IMR-90 (cell line): ENCODE measurements around the gene POLR3G. TPM values are rescaled to one million over a fixed set of nuclear protein-coding genes. Genes with fewer than 3 reads are reported as not detected.

Experiments
- ATAC-seq: fragments of 200-7000 bp; cut with Tn5 transposase; 2 replicates; pipeline ENCODE4 v1.9.1; 2020; ENCODE audit warnings: low read depth, mild to moderate bottlenecking, moderate library complexity
- BruUV-seq: library from RNA; stranded (reverse); fragments of 400-500 nt; replicated peaks from 2 replicates; lab custom pipeline; 2021; lab: Mats Ljungman, UMichigan
- CTCF ChIA-PET: fragments of 300-600 bp; formaldehyde crosslinking; extraction: SDS; loops from one replicate; lab custom pipeline; 2021; ENCODE audit warnings: antibody characterized with exemption; lab: Yijun Ruan, JAX
- POLR2A ChIA-PET: fragments of 300-600 bp; sonication (Branson Sonifier 250); formaldehyde crosslinking; loops from one replicate; lab custom pipeline; 2022; ENCODE audit warnings: antibody characterized with exemption; ENCODE audit not compliant: unreplicated experiment; lab: Charles Lee
- DNase-seq: peaks from one replicate; pipeline ENCODE4 v3.0.0; 2013
- H2AFZ ChIP-seq: replicated peaks from 2 replicates; pipeline ENCODE3; 2013; ENCODE audit warnings: low read length, mild to moderate bottlenecking; ENCODE audit not compliant: poor library complexity
- H2AK5ac ChIP-seq: 2 replicates; pipeline ENCODE4 v1.6.1; 2013; ENCODE audit warnings: low read depth, low read length, inconsistent platforms
- H2AK9ac ChIP-seq: replicated peaks from 2 replicates; pipeline ENCODE3; 2013; ENCODE audit warnings: mild to moderate bottlenecking, low read depth, low read length, moderate library complexity; ENCODE audit not compliant: poor library complexity
- H2BK120ac ChIP-seq: 2 replicates; pipeline ENCODE4 v1.6.1; 2013; ENCODE audit warnings: low read depth, low read length, inconsistent platforms
- H2BK15ac ChIP-seq: 3 replicates; pipeline ENCODE4 v1.6.1; 2013; ENCODE audit warnings: low read depth, low read length, inconsistent platforms
- H2BK20ac ChIP-seq: 2 replicates; pipeline ENCODE4 v1.6.1; 2013; ENCODE audit warnings: low read depth, mild to moderate bottlenecking, inconsistent platforms, low read length, moderate library complexity
- H2BK5ac ChIP-seq: 2 replicates; pipeline ENCODE4 v1.6.1; 2013; ENCODE audit warnings: mild to moderate bottlenecking, low read depth, low read length, inconsistent platforms; ENCODE audit not compliant: poor library complexity, severe bottlenecking
- H3K14ac ChIP-seq: replicated peaks from 2 replicates; pipeline ENCODE4 v1.6.1; 2013; ENCODE audit warnings: low read depth, low read length, inconsistent platforms
- H3K18ac ChIP-seq: 2 replicates; pipeline ENCODE4 v1.6.1; 2013; ENCODE audit warnings: low read depth, low read length, control low read depth
- H3K23ac ChIP-seq: 2 replicates; pipeline ENCODE4 v1.6.1; 2013; ENCODE audit warnings: low read depth, low read length, inconsistent platforms
- H3K27ac ChIP-seq: 2 replicates; pipeline ENCODE4 v1.5.1; 2013; ENCODE audit warnings: mild to moderate bottlenecking, control low read depth, low read length; ENCODE audit not compliant: insufficient read depth
- H3K27me3 ChIP-seq: 2 replicates; pipeline ENCODE4 v1.6.1; 2013; ENCODE audit warnings: low read length; ENCODE audit not compliant: control insufficient read depth, insufficient read depth
- H3K36me3 ChIP-seq: 2 replicates; pipeline ENCODE4 v1.6.1; 2013; ENCODE audit warnings: low read length, mixed read lengths; ENCODE audit not compliant: control insufficient read depth, insufficient read depth
- H3K4ac ChIP-seq: 2 replicates; pipeline ENCODE4 v1.6.1; 2013; ENCODE audit warnings: low read depth, low read length, inconsistent platforms
- H3K4me1 ChIP-seq: 2 replicates; pipeline ENCODE4 v1.6.1; 2013; ENCODE audit warnings: low read length, mixed read lengths; ENCODE audit not compliant: control insufficient read depth, insufficient read depth
- H3K4me2 ChIP-seq: 2 replicates; pipeline ENCODE4 v1.6.1; 2013; ENCODE audit warnings: low read depth, mild to moderate bottlenecking, control low read depth, low read length, moderate library complexity
- H3K4me3 ChIP-seq: 2 replicates; pipeline ENCODE4 v1.5.1; 2013; ENCODE audit warnings: low read depth, mild to moderate bottlenecking, control low read depth, low read length, moderate library complexity; ENCODE audit not compliant: insufficient read depth
- H3K56ac ChIP-seq: 2 replicates; pipeline ENCODE4 v1.6.1; 2013; ENCODE audit warnings: low read length, inconsistent platforms; ENCODE audit not compliant: insufficient read depth; ENCODE audit errors: extremely low read depth
- H3K79me1 ChIP-seq, 2 experiments: 2 replicates each; pipeline ENCODE4 v1.6.1; 2013; ENCODE audit warnings: low read length in 2 of 2, inconsistent platforms in 1 of 2, low read depth in 1 of 2
- H3K9ac ChIP-seq: 2 replicates; pipeline ENCODE4 v1.6.1; 2013; ENCODE audit warnings: low read depth, low read length, control low read depth
- H3K9me1 ChIP-seq: 2 replicates; pipeline ENCODE4 v1.6.1; 2013; ENCODE audit warnings: low read length, inconsistent platforms; ENCODE audit not compliant: insufficient read depth
- H3K9me3 ChIP-seq: 2 replicates; pipeline ENCODE4 v1.6.1; 2013; ENCODE audit warnings: low read length; ENCODE audit not compliant: control insufficient read depth, insufficient read depth
- H4K20me1 ChIP-seq: 2 replicates; pipeline ENCODE4 v1.6.1; 2013; ENCODE audit warnings: low read length, inconsistent platforms; ENCODE audit not compliant: insufficient read depth
- H4K5ac ChIP-seq: 2 replicates; pipeline ENCODE4 v1.6.1; 2013; ENCODE audit warnings: mild to moderate bottlenecking, low read depth, low read length, control low read depth
- H4K8ac ChIP-seq, 2 experiments: 2 replicates each; pipeline ENCODE4 v1.6.1; 2013; ENCODE audit warnings: low read depth in 2 of 2, low read length in 2 of 2, control low read depth in 1 of 2, inconsistent platforms in 1 of 2
- H4K91ac ChIP-seq: 2 replicates; pipeline ENCODE4 v1.6.1; 2013; ENCODE audit warnings: low read depth, low read length, inconsistent platforms; ENCODE audit not compliant: insufficient read depth
- CEBPB ChIP-seq: IDR thresholded peaks from 2 replicates; pipeline ENCODE4 v1.6.1; 2012; ENCODE audit warnings: low read depth, low read length, improper control_type of control experiment
- CHD1 ChIP-seq: IDR thresholded peaks from 2 replicates; pipeline ENCODE4 v1.6.1; 2012; ENCODE audit warnings: low read depth, low read length, improper control_type of control experiment
- FOS ChIP-seq: fragments of 150-350 bp; IDR thresholded peaks from 2 replicates; pipeline ENCODE4 v1.6.1; 2016; ENCODE audit warnings: low read depth, low read length
- MAFK ChIP-seq: IDR thresholded peaks from 2 replicates; pipeline ENCODE4 v1.6.1; 2012; ENCODE audit warnings: low read depth, low read length, improper control_type of control experiment
- MXI1 ChIP-seq: IDR thresholded peaks from 2 replicates; pipeline ENCODE4 v1.6.1; 2012; ENCODE audit warnings: low read depth, mild to moderate bottlenecking, low read length, moderate library complexity, borderline replicate concordance
- NFE2L2 ChIP-seq: fragments of 150-350 bp; IDR thresholded peaks from 2 replicates; pipeline ENCODE4 v1.6.1; 2016; ENCODE audit warnings: low read depth, mild to moderate bottlenecking, low read length
- POLR2A ChIP-seq: IDR thresholded peaks from 2 replicates; pipeline ENCODE4 v1.6.1; 2012; ENCODE audit warnings: mild to moderate bottlenecking, low read depth, low read length
- RAD21 ChIP-seq: IDR thresholded peaks from 2 replicates; pipeline ENCODE4 v1.6.1; 2012; ENCODE audit warnings: low read length, improper control_type of control experiment
- RCOR1 ChIP-seq: IDR thresholded peaks from 2 replicates; pipeline ENCODE4 v1.6.1; 2012; ENCODE audit warnings: mild to moderate bottlenecking, low read length, improper control_type of control experiment; ENCODE audit not compliant: insufficient replicate concordance
- SMC3 ChIP-seq: fragments of 150-350 bp; IDR thresholded peaks from 2 replicates; pipeline ENCODE4 v1.6.1; 2016; ENCODE audit warnings: low read depth, mild to moderate bottlenecking, antibody characterized with exemption, low read length, moderate library complexity
- WGBS, 2 experiments: methylation state at CpG; one replicate each; pipeline versions ENCODE4 v1.1.5 to v1.1.7; 2013; ENCODE audit warnings: missing lambda C conversion rate in 2 of 2; ENCODE audit not compliant: insufficient read length in 1 of 2; ENCODE audit errors: extremely low coverage in 2 of 2; 5-methylcytosine and 5-hydroxymethylcytosine counted together
- dilution Hi-C: fragments of 300-500 bp; cut with HindIII; formaldehyde crosslinking; loops from one replicate; pipeline ENCODE4 v1.14.3; 2018; ENCODE audit warnings: low sequenced_read_pairs; ENCODE audit not compliant: unreplicated experiment
- in situ Hi-C: fragments of 300-500 bp; cut with MboI; formaldehyde crosslinking; loops from 3 replicates; pipeline ENCODE4 v1.14.3; 2019; ENCODE audit warnings: low sequenced_read_pairs, inconsistent platforms, mixed read lengths
- intact Hi-C: fragments of 100-400 bp; cut with micrococcal nuclease; formaldehyde crosslinking; loops from 2 replicates; pipeline ENCODE4 v1.10.0; 2022
- polyA plus RNA-seq, 3 experiments: library from polyadenylated mRNA; depleted of rRNA; stranded (reverse); fragments of >200 nt; gene quantifications; 2 replicates each; pipeline ENCODE4 v1.2.3, GENCODE V29; 2012; ENCODE audit warnings: low replicate concordance in 1 of 3
- total RNA-seq: library from RNA; depleted of rRNA; stranded (reverse); fragments of >200 nt; gene quantifications from 2 replicates; pipeline ENCODE4 v1.2.3, GENCODE V29; 2012
- TF ChIP-seq, protein P1 (sequence below): fragments of 150-350 bp; IDR thresholded peaks from 2 replicates; pipeline ENCODE4 v1.6.1; 2017; ENCODE audit warnings: mild to moderate bottlenecking, antibody characterized with exemption, low read length, low read depth
- TF ChIP-seq, protein P2 (sequence below): fragments of 150-350 bp; IDR thresholded peaks from 2 replicates; pipeline ENCODE4 v1.6.1; 2016; ENCODE audit warnings: low read depth, mild to moderate bottlenecking, low read length, moderate library complexity, borderline replicate concordance
- TF ChIP-seq, protein P3 (sequence below): conservative IDR thresholded peaks from 2 replicates; pipeline ENCODE4 v1.5.1; 2012; ENCODE audit warnings: mild to moderate bottlenecking, low read depth, low read length, improper control_type of control experiment

The POLR3G gene
- total and polyA plus RNA-seq, 2 of the 4 experiments (the other 2 are of a cell fraction), result 10.6 to 11.6 TPM

DNA sequence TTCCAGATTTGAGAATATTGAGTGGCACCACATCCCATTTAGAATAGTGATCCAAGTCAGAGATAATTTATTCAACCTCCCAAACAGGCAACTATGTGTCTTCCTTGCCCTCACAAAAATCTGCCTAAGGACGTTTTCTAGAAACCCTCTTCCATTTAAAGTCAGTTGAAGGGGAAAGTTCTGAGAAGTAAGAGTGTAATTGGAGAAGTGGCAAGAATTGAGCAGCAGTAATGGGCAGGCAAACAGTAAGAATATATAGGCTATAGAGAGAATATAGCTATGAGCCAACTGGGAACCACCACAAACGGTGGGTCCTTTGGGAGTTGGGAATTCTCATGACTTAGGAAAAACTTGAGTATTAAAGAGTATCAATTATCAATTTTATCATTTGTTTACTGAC lies 34.0 kb upstream of the POLR3G start:
- no peak overlapping the region for H2BK5ac ChIP-seq
- H3K27me3 ChIP-seq, result peaks cover 1% of the 10 kb centered on the region; the same call in 1 of the 2 replicates
- H4K8ac ChIP-seq, result no peak overlapping the region
- no peaks in the 10 kb centered on the region for H3K36me3 ChIP-seq
- no peak overlapping the region for H4K5ac ChIP-seq
- H3K9me1 ChIP-seq, result no peaks in the 10 kb centered on the region
- H3K4me3 ChIP-seq, result no peak overlapping the region
- H3K56ac ChIP-seq, result no peak overlapping the region; the same call in 1 of the 2 replicates
- H3K18ac ChIP-seq, result no peak overlapping the region
- no peak overlapping the region for H2BK120ac ChIP-seq
- WGBS, 2 experiments, result no CpG with 5 or more reads among the region's 2 CpGs
- in situ Hi-C loops (no loop called here), intact Hi-C loops (loop anchor here (1.0 kb wide), 1 partner anchor 164 kb away; no protein-coding TSS in a partner anchor), dilution Hi-C loops (no loop called here)
- no peaks in the 10 kb centered on the region for H3K9me3 ChIP-seq
- H3K9ac ChIP-seq, result no peak overlapping the region
- no peak overlapping the region for H2BK15ac ChIP-seq
- H2AK9ac ChIP-seq, result no peak overlapping the region
- H2BK20ac ChIP-seq, result no peak overlapping the region
- no peak overlapping the region for H2AFZ ChIP-seq
- H3K4me1 ChIP-seq, result no peaks in the 10 kb centered on the region
- no peak overlapping the region for H2AK5ac ChIP-seq
- H3K23ac ChIP-seq, result no peak overlapping the region
- no peak for DNase-seq
- H3K27ac ChIP-seq, result no peak overlapping the region
- H3K4ac ChIP-seq, result no peak overlapping the region
- TF ChIP-seq POLR2A (no peak), SMC3 (no peak), CEBPB (no peak), RCOR1 (no peak), FOS (no peak), CHD1 (no peak), NFE2L2 (no peak), MXI1 (no peak), MAFK (no peak), RAD21 (no peak)
- TF ChIP-seq, protein P1, sequence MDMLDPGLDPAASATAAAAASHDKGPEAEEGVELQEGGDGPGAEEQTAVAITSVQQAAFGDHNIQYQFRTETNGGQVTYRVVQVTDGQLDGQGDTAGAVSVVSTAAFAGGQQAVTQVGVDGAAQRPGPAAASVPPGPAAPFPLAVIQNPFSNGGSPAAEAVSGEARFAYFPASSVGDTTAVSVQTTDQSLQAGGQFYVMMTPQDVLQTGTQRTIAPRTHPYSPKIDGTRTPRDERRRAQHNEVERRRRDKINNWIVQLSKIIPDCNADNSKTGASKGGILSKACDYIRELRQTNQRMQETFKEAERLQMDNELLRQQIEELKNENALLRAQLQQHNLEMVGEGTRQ, result no peak
- TF ChIP-seq, protein P2, sequence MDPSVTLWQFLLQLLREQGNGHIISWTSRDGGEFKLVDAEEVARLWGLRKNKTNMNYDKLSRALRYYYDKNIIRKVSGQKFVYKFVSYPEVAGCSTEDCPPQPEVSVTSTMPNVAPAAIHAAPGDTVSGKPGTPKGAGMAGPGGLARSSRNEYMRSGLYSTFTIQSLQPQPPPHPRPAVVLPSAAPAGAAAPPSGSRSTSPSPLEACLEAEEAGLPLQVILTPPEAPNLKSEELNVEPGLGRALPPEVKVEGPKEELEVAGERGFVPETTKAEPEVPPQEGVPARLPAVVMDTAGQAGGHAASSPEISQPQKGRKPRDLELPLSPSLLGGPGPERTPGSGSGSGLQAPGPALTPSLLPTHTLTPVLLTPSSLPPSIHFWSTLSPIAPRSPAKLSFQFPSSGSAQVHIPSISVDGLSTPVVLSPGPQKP, result no peak
- TF ChIP-seq, protein P3, sequence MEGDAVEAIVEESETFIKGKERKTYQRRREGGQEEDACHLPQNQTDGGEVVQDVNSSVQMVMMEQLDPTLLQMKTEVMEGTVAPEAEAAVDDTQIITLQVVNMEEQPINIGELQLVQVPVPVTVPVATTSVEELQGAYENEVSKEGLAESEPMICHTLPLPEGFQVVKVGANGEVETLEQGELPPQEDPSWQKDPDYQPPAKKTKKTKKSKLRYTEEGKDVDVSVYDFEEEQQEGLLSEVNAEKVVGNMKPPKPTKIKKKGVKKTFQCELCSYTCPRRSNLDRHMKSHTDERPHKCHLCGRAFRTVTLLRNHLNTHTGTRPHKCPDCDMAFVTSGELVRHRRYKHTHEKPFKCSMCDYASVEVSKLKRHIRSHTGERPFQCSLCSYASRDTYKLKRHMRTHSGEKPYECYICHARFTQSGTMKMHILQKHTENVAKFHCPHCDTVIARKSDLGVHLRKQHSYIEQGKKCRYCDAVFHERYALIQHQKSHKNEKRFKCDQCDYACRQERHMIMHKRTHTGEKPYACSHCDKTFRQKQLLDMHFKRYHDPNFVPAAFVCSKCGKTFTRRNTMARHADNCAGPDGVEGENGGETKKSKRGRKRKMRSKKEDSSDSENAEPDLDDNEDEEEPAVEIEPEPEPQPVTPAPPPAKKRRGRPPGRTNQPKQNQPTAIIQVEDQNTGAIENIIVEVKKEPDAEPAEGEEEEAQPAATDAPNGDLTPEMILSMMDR, result no peak
- H3K79me1 ChIP-seq, result no peaks in the 10 kb centered on the region
- H4K20me1 ChIP-seq, result no peaks in the 10 kb centered on the region
- ChIA-PET POLR2A (no interaction called here), CTCF (interaction anchor here (1.0 kb wide), 1 partner anchor 14 kb away, joined by 3 read pairs; no protein-coding TSS in a partner anchor)
- no peak overlapping the region for H3K4me2 ChIP-seq
- no peak overlapping the region for H3K14ac ChIP-seq
- ATAC-seq, result no peak; the same call in 1 of the 2 replicates
- no TSS peak for BruUV-seq
- H4K91ac ChIP-seq, result no peak overlapping the region
